GM23338 (cell line): ENCODE measurements around the gene CLEC17A. TPM values are rescaled to one million over a fixed set of nuclear protein-coding genes. Genes with fewer than 3 reads are reported as not detected.

Experiments
- ATAC-seq: fragments of 200-7000 bp; cut with Tn5 transposase; 3 replicates; pipeline ENCODE4 v1.9.1; 2020
- DNase-seq: peaks from one replicate; pipeline ENCODE4 v3.0.0-alpha.2; 2015; ENCODE audit warnings: low spot score
- H2AFZ ChIP-seq: fragments of 200-600 bp; sonication (generic); 2 replicates; pipeline ENCODE4 v1.8.0; 2016; ENCODE audit warnings: antibody characterized with exemption, mild to moderate bottlenecking, moderate library complexity
- H3F3A ChIP-seq: fragments of 200-600 bp; sonication (generic); replicated peaks from 2 replicates; pipeline ENCODE4 v1.8.0; 2017; ENCODE audit warnings: antibody characterized with exemption, mixed run types, low read depth
- H3K27ac ChIP-seq: fragments of 200-600 bp; sonication (generic); 2 replicates; pipeline ENCODE4 v1.6.1; 2016; ENCODE audit warnings: low read depth
- H3K27me3 ChIP-seq: fragments of 200-600 bp; sonication (generic); 2 replicates; pipeline ENCODE4 v1.8.0; 2016; ENCODE audit warnings: mild to moderate bottlenecking, mixed run types, moderate library complexity; ENCODE audit not compliant: insufficient read depth
- H3K36me3 ChIP-seq: fragments of 200-600 bp; sonication (generic); 2 replicates; pipeline ENCODE4 v1.8.0; 2016; ENCODE audit warnings: mild to moderate bottlenecking; ENCODE audit not compliant: insufficient read depth
- H3K4me1 ChIP-seq: fragments of 200-600 bp; sonication (generic); 2 replicates; pipeline ENCODE4 v1.8.0; 2016; ENCODE audit warnings: mild to moderate bottlenecking, moderate library complexity; ENCODE audit not compliant: insufficient read depth
- H3K4me2 ChIP-seq: fragments of 200-600 bp; sonication (generic); 2 replicates; pipeline ENCODE4 v1.7.1; 2017; ENCODE audit warnings: mixed run types
- H3K4me3 ChIP-seq: fragments of 200-600 bp; sonication (generic); 2 replicates; pipeline ENCODE4 v1.6.1; 2016; ENCODE audit warnings: mixed run types
- H3K79me2 ChIP-seq: fragments of 200-600 bp; sonication (generic); replicated peaks from 2 replicates; pipeline ENCODE4 v1.8.0; 2017; ENCODE audit warnings: mild to moderate bottlenecking; ENCODE audit not compliant: insufficient read depth
- H3K9me2 ChIP-seq: fragments of 200-600 bp; sonication (generic); 2 replicates; pipeline ENCODE4 v1.8.0; 2017; ENCODE audit not compliant: insufficient read depth
- H4K20me1 ChIP-seq: fragments of 200-600 bp; sonication (generic); replicated peaks from 2 replicates; pipeline ENCODE4 v1.8.0; 2017; ENCODE audit warnings: mild to moderate bottlenecking; ENCODE audit not compliant: insufficient read depth
- H3K27ac Mint-ChIP-seq: 2 replicates; pipeline ENCODE4 v1.8.0; 2020; ENCODE audit warnings: inconsistent platforms, mild to moderate bottlenecking, moderate library complexity, mixed read lengths
- H3K27me3 Mint-ChIP-seq: 3 replicates; pipeline ENCODE4 v1.8.0; 2022; ENCODE audit warnings: low read depth, mild to moderate bottlenecking, moderate library complexity, mixed read lengths, inconsistent platforms; ENCODE audit not compliant: insufficient read depth, poor library complexity
- H3K36me3 Mint-ChIP-seq: 3 replicates; pipeline ENCODE4 v1.8.0; 2021; ENCODE audit warnings: low read depth, mild to moderate bottlenecking, inconsistent platforms, moderate library complexity, mixed read lengths
- H3K4me1 Mint-ChIP-seq: 3 replicates; pipeline ENCODE4 v1.8.0; 2020; ENCODE audit warnings: mild to moderate bottlenecking, inconsistent platforms, mixed read lengths
- H3K4me3 Mint-ChIP-seq: 3 replicates; pipeline ENCODE4 v1.8.0; 2021; ENCODE audit warnings: moderate library complexity, mild to moderate bottlenecking, inconsistent platforms, mixed read lengths
- H3K9me3 Mint-ChIP-seq: 3 replicates; pipeline ENCODE4 v1.8.0; 2020; ENCODE audit warnings: moderate library complexity, mild to moderate bottlenecking, inconsistent platforms, mixed read lengths
- CREB1 ChIP-seq: fragments of 250-450 bp; sonication (Bioruptor Pico); IDR thresholded peaks from 2 replicates; pipeline ENCODE4 v1.5.0; 2020; ENCODE audit warnings: low read depth, mild to moderate bottlenecking, moderate library complexity
- CTCF ChIP-seq, 2 experiments: fragments of 200-600 bp in 1 of 2; sonication (generic) in 1 of 2; conservative IDR thresholded peaks; 2 replicates each; pipeline versions ENCODE4 v1.5.1 to v1.6.1; 2016 to 2017; ENCODE audit warnings: antibody characterized with exemption in 2 of 2, low read depth in 2 of 2, mild to moderate bottlenecking in 2 of 2, moderate library complexity in 1 of 2
- EZH2 ChIP-seq: fragments of 200-600 bp; sonication (generic); IDR thresholded peaks from one replicate; pipeline ENCODE4 v1.8.0; 2017; ENCODE audit warnings: antibody characterized with exemption, mild to moderate bottlenecking, low read depth; ENCODE audit not compliant: unreplicated experiment
- EZH2phosphoT487 ChIP-seq: fragments of 200-600 bp; sonication (generic); IDR thresholded peaks from one replicate; pipeline ENCODE4 v1.8.1; 2018; ENCODE audit warnings: antibody characterized with exemption; ENCODE audit not compliant: unreplicated experiment
- JUNB ChIP-seq: IDR thresholded peaks from one replicate; pipeline ENCODE4 v1.6.1; 2016; ENCODE audit warnings: antibody characterized with exemption; ENCODE audit not compliant: unreplicated experiment
- NANOG ChIP-seq: IDR thresholded peaks from 2 replicates; pipeline ENCODE4 v1.6.1; 2016; ENCODE audit warnings: antibody characterized with exemption, borderline replicate concordance
- POLR2AphosphoS5 ChIP-seq: IDR thresholded peaks from 2 replicates; pipeline ENCODE4 v1.6.1; 2016; ENCODE audit warnings: antibody characterized with exemption, low read depth
- STAT1 ChIP-seq: IDR thresholded peaks from one replicate; pipeline ENCODE4 v1.6.1; 2016; ENCODE audit warnings: antibody characterized with exemption; ENCODE audit not compliant: unreplicated experiment
- ZNF114 ChIP-seq: fragments of 250-450 bp; sonication (Bioruptor Pico); IDR thresholded peaks from 2 replicates; pipeline ENCODE4 v1.5.0; 2020; ENCODE audit warnings: mild to moderate bottlenecking, moderate library complexity
- ZNF331 ChIP-seq: fragments of 250-450 bp; sonication (Bioruptor Pico); IDR thresholded peaks from 2 replicates; pipeline ENCODE4 v1.5.0; 2020; ENCODE audit warnings: low read depth, mild to moderate bottlenecking, moderate library complexity
- ZNF462 ChIP-seq: fragments of 250-450 bp; sonication (Bioruptor Pico); IDR thresholded peaks from 2 replicates; pipeline ENCODE4 v1.5.0; 2020; ENCODE audit warnings: mild to moderate bottlenecking, moderate library complexity
- polyA plus RNA-seq: library from polyadenylated mRNA; unstranded; fragments of >200 nt; fragmentation: Nextera tagmentation; extraction: Ambion mirVana; gene quantifications from 2 replicates; pipeline ENCODE4 v1.2.1, GENCODE V29; 2016
- total RNA-seq: library from RNA; depleted of rRNA; stranded (reverse); fragments of >200 nt; shearing (Covaris generic); gene quantifications from 2 replicates; pipeline ENCODE4 v1.2.3, GENCODE V29; 2014
- TF ChIP-seq, protein P1 (sequence below): IDR thresholded peaks from one replicate; pipeline ENCODE4 v1.6.1; 2018; ENCODE audit warnings: antibody characterized with exemption; ENCODE audit not compliant: unreplicated experiment
- TF ChIP-seq, protein P2 (sequence below): IDR thresholded peaks from 2 replicates; pipeline ENCODE4 v1.6.1; 2016; ENCODE audit warnings: antibody characterized with exemption

Gene CLEC17A
- total and polyA plus RNA-seq, 2 experiments from 2014 or later: 0.17 TPM; not detected in 1

DNA sequence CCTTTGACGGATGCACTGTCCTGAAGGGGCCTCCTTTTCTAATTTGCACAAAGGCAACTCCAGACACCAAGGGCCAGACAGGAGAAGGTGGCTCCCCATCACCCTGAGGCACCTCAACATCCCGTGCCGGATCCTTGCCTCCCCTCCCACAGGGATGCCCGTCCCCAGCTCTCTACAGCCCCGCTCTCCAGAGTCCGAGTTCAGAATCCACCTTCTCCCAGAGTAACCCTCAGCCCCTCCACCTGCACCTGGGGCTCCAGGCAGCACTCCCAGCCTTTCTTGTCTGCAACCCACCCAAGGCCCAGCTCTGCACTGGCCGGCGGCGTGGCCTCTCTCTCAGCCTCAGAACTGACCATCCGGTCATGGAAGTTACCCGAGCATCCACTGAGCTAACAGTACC is 15.8 kb upstream of the CLEC17A start:
- TF ChIP-seq EZH2phosphoT487 (no peak), CREB1 (CRISPR knock-in tag) (no peak), STAT1 (no peak), ZNF331 (no peak), JUNB (no peak), EZH2 (no peak), CTCF (conservative IDR thresholded peaks at IDR 0.05; ENCODE audit: low read depth in 2 of 2) (no peak), POLR2AphosphoS5 (no peak), ZNF114 (CRISPR knock-in tag) (no peak), NANOG (no peak), ZNF462 (CRISPR knock-in tag) (no peak)
- TF ChIP-seq, protein P1, sequence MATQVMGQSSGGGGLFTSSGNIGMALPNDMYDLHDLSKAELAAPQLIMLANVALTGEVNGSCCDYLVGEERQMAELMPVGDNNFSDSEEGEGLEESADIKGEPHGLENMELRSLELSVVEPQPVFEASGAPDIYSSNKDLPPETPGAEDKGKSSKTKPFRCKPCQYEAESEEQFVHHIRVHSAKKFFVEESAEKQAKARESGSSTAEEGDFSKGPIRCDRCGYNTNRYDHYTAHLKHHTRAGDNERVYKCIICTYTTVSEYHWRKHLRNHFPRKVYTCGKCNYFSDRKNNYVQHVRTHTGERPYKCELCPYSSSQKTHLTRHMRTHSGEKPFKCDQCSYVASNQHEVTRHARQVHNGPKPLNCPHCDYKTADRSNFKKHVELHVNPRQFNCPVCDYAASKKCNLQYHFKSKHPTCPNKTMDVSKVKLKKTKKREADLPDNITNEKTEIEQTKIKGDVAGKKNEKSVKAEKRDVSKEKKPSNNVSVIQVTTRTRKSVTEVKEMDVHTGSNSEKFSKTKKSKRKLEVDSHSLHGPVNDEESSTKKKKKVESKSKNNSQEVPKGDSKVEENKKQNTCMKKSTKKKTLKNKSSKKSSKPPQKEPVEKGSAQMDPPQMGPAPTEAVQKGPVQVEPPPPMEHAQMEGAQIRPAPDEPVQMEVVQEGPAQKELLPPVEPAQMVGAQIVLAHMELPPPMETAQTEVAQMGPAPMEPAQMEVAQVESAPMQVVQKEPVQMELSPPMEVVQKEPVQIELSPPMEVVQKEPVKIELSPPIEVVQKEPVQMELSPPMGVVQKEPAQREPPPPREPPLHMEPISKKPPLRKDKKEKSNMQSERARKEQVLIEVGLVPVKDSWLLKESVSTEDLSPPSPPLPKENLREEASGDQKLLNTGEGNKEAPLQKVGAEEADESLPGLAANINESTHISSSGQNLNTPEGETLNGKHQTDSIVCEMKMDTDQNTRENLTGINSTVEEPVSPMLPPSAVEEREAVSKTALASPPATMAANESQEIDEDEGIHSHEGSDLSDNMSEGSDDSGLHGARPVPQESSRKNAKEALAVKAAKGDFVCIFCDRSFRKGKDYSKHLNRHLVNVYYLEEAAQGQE: no peak
- TF ChIP-seq, protein P2, sequence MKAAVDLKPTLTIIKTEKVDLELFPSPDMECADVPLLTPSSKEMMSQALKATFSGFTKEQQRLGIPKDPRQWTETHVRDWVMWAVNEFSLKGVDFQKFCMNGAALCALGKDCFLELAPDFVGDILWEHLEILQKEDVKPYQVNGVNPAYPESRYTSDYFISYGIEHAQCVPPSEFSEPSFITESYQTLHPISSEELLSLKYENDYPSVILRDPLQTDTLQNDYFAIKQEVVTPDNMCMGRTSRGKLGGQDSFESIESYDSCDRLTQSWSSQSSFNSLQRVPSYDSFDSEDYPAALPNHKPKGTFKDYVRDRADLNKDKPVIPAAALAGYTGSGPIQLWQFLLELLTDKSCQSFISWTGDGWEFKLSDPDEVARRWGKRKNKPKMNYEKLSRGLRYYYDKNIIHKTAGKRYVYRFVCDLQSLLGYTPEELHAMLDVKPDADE: no peak
- H3K27me3 ChIP-seq: no peaks in the 10 kb centered on the region
- peaks cover 28% of the 10 kb centered on the region for H3K4me1 Mint-ChIP-seq
- ATAC-seq: no peak
- peaks cover 22% of the 10 kb centered on the region for H3K79me2 ChIP-seq
- no peak overlapping the region for H3K27ac ChIP-seq
- H3K9me3 Mint-ChIP-seq: no peaks in the 10 kb centered on the region; the same call in 1 of the 3 replicates
- peaks cover 3% of the 10 kb centered on the region for H4K20me1 ChIP-seq
- H3K4me1 ChIP-seq: peaks cover 24% of the 10 kb centered on the region
- H3K4me2 ChIP-seq: no peak overlapping the region
- H3K4me3 ChIP-seq: no peak overlapping the region
- peaks cover 15% of the 10 kb centered on the region; the same call in 1 of the 2 replicates for H3F3A ChIP-seq
- H3K27me3 Mint-ChIP-seq: peaks cover 8% of the 10 kb centered on the region
- no peaks in the 10 kb centered on the region for H3K9me2 ChIP-seq
- DNase-seq: no peak
- no peak overlapping the region for H2AFZ ChIP-seq
- H3K4me3 Mint-ChIP-seq: no peak overlapping the region
- no peaks in the 10 kb centered on the region; the same call in 1 of the 2 replicates for H3K36me3 ChIP-seq
- no peak overlapping the region for H3K27ac Mint-ChIP-seq
- peaks cover 12% of the 10 kb centered on the region for H3K36me3 Mint-ChIP-seq
